HEK293T (cell line): ENCODE results near the gene ZNF710.
"Not testable (repeated sequence)": the region's sequence is repeated elsewhere in the genome, so short reads cannot be mapped to it uniquely, and the experiment has no call there.

ENCODE experiments used
- CTCF ChIA-PET: fragments of 350-600 bp; formaldehyde crosslinking; extraction: SDS; loops from one replicate; lab custom pipeline; 2021; ENCODE audit warnings: antibody characterized with exemption, inconsistent platforms; lab: Yijun Ruan, JAX
- POLR2A ChIA-PET: fragments of 350-600 bp; formaldehyde crosslinking; extraction: SDS; loops from one replicate; lab custom pipeline; 2020; ENCODE audit warnings: antibody characterized with exemption, inconsistent platforms; lab: Yijun Ruan, JAX
- DNase-seq: peaks from one replicate; pipeline ENCODE4 v3.0.0; 2012; ENCODE audit warnings: mixed read lengths; ENCODE audit errors: extremely low spot score
- ARNT ChIP-seq: fragments of 450-650 bp; IDR thresholded peaks from 2 replicates; pipeline ENCODE4 v1.6.1; 2017; ENCODE audit warnings: mild to moderate bottlenecking
- BHLHE40 ChIP-seq: fragments of 450-650 bp; IDR thresholded peaks from 2 replicates; pipeline ENCODE4 v1.6.1; 2016; ENCODE audit warnings: mild to moderate bottlenecking, moderate library complexity, borderline replicate concordance
- CTBP1 ChIP-seq: fragments of 450-650 bp; IDR thresholded peaks from 2 replicates; pipeline ENCODE4 v1.6.1; 2016; ENCODE audit warnings: borderline replicate concordance
- ELF4 ChIP-seq: fragments of 450-650 bp; IDR thresholded peaks from 2 replicates; pipeline ENCODE4 v1.6.1; 2017; ENCODE audit warnings: antibody characterized with exemption
- FOXA1 ChIP-seq: fragments of 450-650 bp; IDR thresholded peaks from 2 replicates; pipeline ENCODE4 v1.6.1; 2016; ENCODE audit warnings: mild to moderate bottlenecking
- FOXK2 ChIP-seq: fragments of 450-650 bp; IDR thresholded peaks from 2 replicates; pipeline ENCODE4 v1.6.1; 2016; ENCODE audit warnings: mild to moderate bottlenecking
- FOXM1 ChIP-seq: fragments of 450-650 bp; IDR thresholded peaks from 2 replicates; pipeline ENCODE4 v1.6.1; 2017; ENCODE audit warnings: mild to moderate bottlenecking, borderline replicate concordance
- HDGF ChIP-seq: fragments of 450-650 bp; IDR thresholded peaks from 2 replicates; pipeline ENCODE4 v1.6.1; 2017; ENCODE audit warnings: antibody characterized with exemption, borderline replicate concordance
- L3MBTL2 ChIP-seq: fragments of 450-650 bp; conservative IDR thresholded peaks from 2 replicates; pipeline ENCODE4 v1.6.1; 2016; ENCODE audit warnings: mild to moderate bottlenecking
- LEF1 ChIP-seq: fragments of 450-650 bp; IDR thresholded peaks from 2 replicates; pipeline ENCODE4 v1.6.1; 2017; ENCODE audit warnings: mild to moderate bottlenecking, borderline replicate concordance
- NFRKB ChIP-seq: fragments of 450-650 bp; IDR thresholded peaks from 2 replicates; pipeline ENCODE4 v1.6.1; 2016; ENCODE audit warnings: mild to moderate bottlenecking, moderate library complexity
- SP1 ChIP-seq: fragments of 450-650 bp; IDR thresholded peaks from 2 replicates; pipeline ENCODE4 v1.6.1; 2017
- SUZ12 ChIP-seq: fragments of 450-650 bp; IDR thresholded peaks from 2 replicates; pipeline ENCODE4 v1.6.1; 2016; ENCODE audit warnings: mild to moderate bottlenecking
- TARDBP ChIP-seq: fragments of 450-650 bp; IDR thresholded peaks from 2 replicates; pipeline ENCODE4 v1.6.1; 2016
- ZNF384 ChIP-seq: fragments of 450-650 bp; IDR thresholded peaks from 2 replicates; pipeline ENCODE4 v1.6.1; 2016
- TF ChIP-seq, protein P1 (sequence below): fragments of 450-650 bp; IDR thresholded peaks from 2 replicates; pipeline ENCODE4 v1.6.1; 2016

ZNF710 gene

GRCh38 chr15:89964232-89964954 lies 36.7 kb upstream of the ZNF710 start:
- DNase-seq = no peak
- TF ChIP-seq FOXA1 = no peak
- no peak for TF ChIP-seq ARNT
- TF ChIP-seq CTBP1 = no peak
- no peak for TF ChIP-seq ZNF384
- TF ChIP-seq FOXM1 = no peak
- no peak for TF ChIP-seq TARDBP
- ChIA-PET POLR2A (interaction anchor here (1.0 kb wide), 1 partner anchor 52 kb away, joined by 4 read pairs; the partner anchor contains the start of gene ARPIN), CTCF (no interaction called here)

- CTCF ChIA-PET = no interaction called here
- DNase-seq = no peak
- POLR2A ChIA-PET = interaction anchor here (0.7 to 1.5 kb wide), 2 partner anchors 31 to 55 kb away, joined by 3 read pairs; partner anchors contain the start of gene ARPIN
- no peak for TF ChIP-seq ELF4
- TF ChIP-seq, protein P1, sequence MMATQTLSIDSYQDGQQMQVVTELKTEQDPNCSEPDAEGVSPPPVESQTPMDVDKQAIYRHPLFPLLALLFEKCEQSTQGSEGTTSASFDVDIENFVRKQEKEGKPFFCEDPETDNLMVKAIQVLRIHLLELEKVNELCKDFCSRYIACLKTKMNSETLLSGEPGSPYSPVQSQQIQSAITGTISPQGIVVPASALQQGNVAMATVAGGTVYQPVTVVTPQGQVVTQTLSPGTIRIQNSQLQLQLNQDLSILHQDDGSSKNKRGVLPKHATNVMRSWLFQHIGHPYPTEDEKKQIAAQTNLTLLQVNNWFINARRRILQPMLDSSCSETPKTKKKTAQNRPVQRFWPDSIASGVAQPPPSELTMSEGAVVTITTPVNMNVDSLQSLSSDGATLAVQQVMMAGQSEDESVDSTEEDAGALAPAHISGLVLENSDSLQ = no peak
- no peak for TF ChIP-seq SP1
Measured at GRCh38 chr15:89967881-89968280, 33.2 kb upstream of the ZNF710 start.

- peak; percentile 89 for DNase-seq
- ChIA-PET CTCF (interaction anchor here (0.5 to 1.8 kb wide), 20 partner anchors 9 to 322 kb away, joined by 3 to 8 read pairs (median 3); partner anchors contain the start of gene ARPIN), POLR2A (interaction anchor here (1.9 to 2.3 kb wide), 2 partner anchors 59 to 77 kb away, joined by 7 to 11 read pairs; partner anchors contain the start of genes AP3S2 and ARPIN)
- TF ChIP-seq FOXK2 = no peak
- TF ChIP-seq HDGF = no peak
- TF ChIP-seq, protein P1 = peak; percentile 32; the same call in 1 of the 2 replicates
- TF ChIP-seq BHLHE40 = no peak
Measured at GRCh38 chr15:89971592-89971997, 29.5 kb upstream of the ZNF710 start.

- DNase-seq = no peak
- TF ChIP-seq NFRKB (no peak), LEF1 (no peak)
- POLR2A ChIA-PET = interaction anchor here (0.8 to 2.3 kb wide), 3 partner anchors 59 to 277 kb away, joined by 4 to 11 read pairs (median 7); partner anchors contain the start of genes AP3S2 and ARPIN
- CTCF ChIA-PET = interaction anchor here (0.5 to 1.8 kb wide), 17 partner anchors 10 to 315 kb away, joined by 3 to 8 read pairs (median 3); partner anchors contain the start of gene ARPIN
Measured at GRCh38 chr15:89972085-89972484, 29.0 kb upstream of the ZNF710 start.

DNA sequence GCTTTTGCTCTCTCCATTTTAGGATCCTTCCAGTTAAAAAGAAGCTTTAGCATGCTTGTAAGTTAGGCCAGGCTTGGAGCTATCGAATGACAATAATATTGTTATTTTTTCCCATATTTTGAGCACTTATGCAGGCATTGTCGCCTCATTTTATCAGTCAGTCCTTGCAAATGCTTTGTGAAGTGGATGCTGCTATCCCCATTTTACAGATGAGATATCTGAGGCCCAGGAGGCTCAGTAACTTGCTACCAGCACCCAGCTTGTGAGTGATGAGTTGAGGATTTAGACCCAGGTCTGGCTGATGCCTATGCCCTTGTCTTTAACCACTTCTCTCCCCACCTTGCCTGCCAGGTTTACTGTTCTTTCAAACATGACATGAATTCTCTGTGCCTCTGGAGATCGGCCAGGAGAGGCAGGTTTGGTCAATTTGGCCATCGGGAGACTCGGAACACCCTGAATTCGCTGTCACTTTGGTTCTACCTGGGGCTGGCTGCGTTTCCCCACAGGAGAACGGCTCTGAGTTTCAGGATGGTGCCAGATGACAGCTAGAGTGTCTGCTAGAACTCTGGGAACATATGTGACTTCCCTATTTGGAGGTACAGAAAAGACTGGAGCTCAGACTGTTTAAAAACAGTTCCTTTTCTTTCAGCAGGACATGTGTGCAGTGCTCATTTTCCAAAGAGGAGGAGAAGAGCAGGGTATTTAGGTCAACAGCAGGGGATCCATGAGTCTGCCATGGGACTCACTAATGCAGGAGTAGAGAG lies 25.5 kb upstream of the ZNF710 start:
- no peak for DNase-seq
- POLR2A ChIA-PET = interaction anchor here (0.9 kb wide), 1 partner anchor 63 kb away, joined by 3 read pairs; the partner anchor contains the start of gene ARPIN
- CTCF ChIA-PET = interaction anchor here (0.6 to 1.5 kb wide), 4 partner anchors 10 to 214 kb away, joined by 3 to 5 read pairs (median 4); no protein-coding TSS in a partner anchor
- TF ChIP-seq NFRKB (no peak), ARNT (no peak), L3MBTL2 (no peak), LEF1 (no peak), ZNF384 (no peak), SP1 (no peak), ELF4 (no peak), BHLHE40 (no peak), CTBP1 (no peak), SUZ12 (no peak), TARDBP (no peak), FOXA1 (no peak), FOXM1 (no peak), FOXK2 (no peak), HDGF (no peak)
- TF ChIP-seq, protein P1 = no peak

GRCh38 chr15:89976246-89976600 lies 24.9 kb upstream of the ZNF710 start:
- no peak for DNase-seq
- TF ChIP-seq BHLHE40 = no peak
- no peak for TF ChIP-seq SP1
- no peak for TF ChIP-seq HDGF
- TF ChIP-seq ARNT = no peak
- TF ChIP-seq ELF4 = no peak
- TF ChIP-seq L3MBTL2 = no peak
- TF ChIP-seq TARDBP = no peak
- ChIA-PET CTCF (interaction anchor here (1.3 to 1.5 kb wide), 3 partner anchors 9 to 215 kb away, joined by 3 to 5 read pairs (median 4); no protein-coding TSS in a partner anchor), POLR2A (no interaction called here)

GRCh38 chr15:89977836-89978235 lies 23.3 kb upstream of the ZNF710 start:
- CTCF ChIA-PET, POLR2A ChIA-PET, DNase-seq: not testable (repeated sequence)
